NCI-H2107 (cell line): ENCODE measurements around the gene TF.

Experiments used
- DNase-seq: peaks from one replicate; lab custom pipeline; 2025; lab: John Stamatoyannopoulos, UW

The TF gene

DNA sequence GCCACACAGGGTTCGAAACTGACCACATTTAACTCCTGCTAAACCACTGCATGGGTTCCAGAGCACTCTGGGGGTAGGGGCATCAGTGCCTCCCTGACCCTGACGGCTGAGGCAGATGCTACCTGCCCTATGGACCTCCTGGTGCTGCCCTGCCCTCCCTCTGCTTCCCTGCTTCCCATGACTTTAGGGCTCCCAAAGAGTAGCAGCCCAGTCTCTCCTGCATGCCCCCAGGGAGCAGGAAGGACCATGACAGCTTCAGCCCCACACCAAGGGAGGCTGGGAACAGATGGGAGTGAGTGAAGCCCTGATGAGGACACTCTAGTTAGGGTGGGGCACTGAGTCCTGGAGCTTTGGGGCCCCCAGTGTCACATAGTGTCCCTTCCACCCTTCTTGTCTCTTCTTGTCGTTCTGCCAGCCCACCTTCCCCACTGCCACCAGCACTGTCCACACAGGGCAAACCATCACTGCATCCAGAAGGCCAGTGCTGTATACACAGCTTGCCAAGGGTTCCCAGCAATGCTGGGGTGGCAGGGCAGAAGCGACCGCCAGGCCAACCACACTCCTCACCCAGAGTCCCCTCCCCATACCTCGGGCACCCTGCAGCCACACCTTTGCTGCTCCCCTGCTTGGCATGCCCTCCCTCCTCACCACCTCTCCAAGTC lies 90.4 kb downstream of the TF start:
- DNase-seq: no peak

- no peak for DNase-seq
Measured at GRCh38 chr3:133837487-133838295, 91.5 kb downstream of the TF start.

GRCh38 chr3:133838296-133838789 lies 92.2 kb downstream of the TF start:
- no peak for DNase-seq

DNA sequence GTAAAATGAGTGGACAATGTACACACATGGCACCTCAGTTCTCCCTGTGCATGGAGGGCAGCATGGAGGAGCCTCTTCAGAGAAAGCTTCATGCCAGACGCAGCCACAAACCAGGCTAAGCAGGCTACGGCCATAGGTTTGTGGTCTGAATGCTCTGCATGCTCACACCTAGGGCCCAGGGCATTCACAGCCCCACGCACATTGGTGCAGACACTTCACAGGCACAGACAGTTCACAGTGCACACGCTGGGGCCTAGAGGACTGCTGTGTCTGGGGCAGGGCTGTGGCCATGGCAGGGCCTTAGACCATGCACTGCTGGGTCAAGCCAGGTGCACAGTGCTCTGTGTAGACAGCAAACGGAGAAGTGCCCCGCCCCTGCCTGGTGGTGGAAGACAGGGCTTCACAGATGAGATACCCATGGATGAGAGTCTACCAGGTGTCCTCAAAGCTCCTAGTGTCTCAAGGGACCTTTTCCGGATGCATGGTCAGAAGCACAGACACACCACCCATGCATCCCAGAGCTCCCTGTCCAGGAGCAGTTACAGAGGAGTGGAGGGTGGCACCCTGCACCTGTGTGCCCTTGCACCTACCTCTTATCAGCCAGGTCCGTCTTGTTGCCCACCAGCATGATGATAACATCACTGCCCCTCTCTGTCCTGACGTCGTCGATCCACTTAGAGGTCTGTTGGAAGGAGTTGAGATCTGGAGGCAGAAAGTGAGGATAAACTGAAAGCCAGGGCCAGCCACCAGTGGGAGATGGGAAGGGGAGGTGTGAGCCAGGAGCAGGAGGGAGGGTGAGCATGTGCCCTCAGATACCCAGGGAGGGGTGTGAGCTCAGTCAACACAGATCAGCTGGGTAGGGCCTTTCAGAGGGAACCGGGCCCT lies 93.0 kb downstream of the TF start:
- no peak for DNase-seq

GRCh38 chr3:133840055-133840737 lies 94.0 kb downstream of the TF start:
- no peak for DNase-seq

- DNase-seq: no peak
Measured at GRCh38 chr3:133840767-133841166, 94.6 kb downstream of the TF start.

DNA sequence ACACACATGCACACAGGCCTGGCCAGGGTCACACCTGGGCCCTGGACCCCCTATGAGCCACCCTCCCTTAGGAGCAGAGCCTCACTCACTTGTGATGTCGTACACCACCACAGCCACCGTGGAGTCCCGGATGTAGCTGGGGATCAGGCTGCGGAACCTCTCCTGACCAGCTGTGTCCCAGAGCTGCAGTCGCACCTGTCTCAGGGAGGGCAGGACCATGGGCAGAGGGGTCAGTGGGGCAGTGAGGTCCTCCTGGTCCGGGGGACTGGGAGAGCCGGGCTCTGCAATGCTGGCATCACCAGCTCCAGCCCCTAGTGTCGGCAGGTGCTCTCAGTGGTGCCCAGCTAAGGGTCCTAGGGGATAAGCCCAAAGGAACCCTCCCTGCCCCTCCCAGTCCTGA lies 95.0 kb downstream of the TF start:
- no peak for DNase-seq

GRCh38 chr3:133842158-133842557 lies 96.0 kb downstream of the TF start:
- DNase-seq: no peak

GRCh38 chr3:133843634-133844033 lies 97.4 kb downstream of the TF start:
- DNase-seq: no peak

DNA sequence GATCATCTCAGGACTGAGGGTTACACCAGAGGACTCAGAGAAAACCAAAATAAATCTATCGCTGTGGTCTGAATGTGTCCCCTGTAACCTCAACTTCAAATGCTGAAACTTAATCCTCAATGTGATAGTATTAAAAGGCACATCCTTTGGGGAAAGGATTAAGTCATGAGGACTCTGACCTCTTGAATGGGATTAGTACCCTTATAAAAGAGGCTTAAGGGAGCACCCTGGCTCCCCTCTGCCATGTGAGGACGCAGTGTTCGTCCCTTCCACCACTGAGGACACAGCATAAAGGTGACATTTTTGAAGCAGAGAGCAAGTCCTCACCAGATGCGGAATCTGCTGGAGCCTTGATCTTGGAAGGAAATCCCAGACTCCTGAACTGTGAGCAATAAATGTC lies 98.9 kb downstream of the TF start:
- DNase-seq: no peak
